GM12878 (cell line): ENCODE data around the gene GPRC5D. TPM values are rescaled to one million over a fixed set of nuclear protein-coding genes. Genes with fewer than 3 reads are reported as not detected.

ENCODE experiments used
- ATAC-seq: fragments of 200-7000 bp; cut with Tn5 transposase; 3 replicates; pipeline ENCODE4 v1.9.1; 2020; ENCODE audit warnings: mild to moderate bottlenecking, moderate library complexity
- BruUV-seq: library from RNA; stranded (reverse); fragments of 400-500 nt; replicated peaks from 2 replicates; lab custom pipeline; 2021; lab: Mats Ljungman, UMichigan
- CTCF ChIA-PET: fragments of 300-600 bp; sonication (Branson Sonifier 250); formaldehyde crosslinking; extraction: SDS; loops from one replicate; lab custom pipeline; 2021; ENCODE audit warnings: inconsistent platforms; lab: Yijun Ruan, JAX
- POLR2A ChIA-PET: fragments of 350-600 bp; formaldehyde crosslinking; extraction: SDS; loops from one replicate; lab custom pipeline; 2021; ENCODE audit warnings: inconsistent platforms; lab: Charles Lee
- RAD21 ChIA-PET: fragments of 300-600 bp; sonication (Branson Sonifier 250); formaldehyde crosslinking; loops from one replicate; lab custom pipeline; 2023; ENCODE audit warnings: antibody characterized with exemption; ENCODE audit not compliant: unreplicated experiment; lab: Charles Lee
- SMC1A ChIA-PET: fragments of 300-600 bp; sonication (Branson Sonifier 250); formaldehyde crosslinking; loops from one replicate; lab custom pipeline; 2023; ENCODE audit not compliant: unreplicated experiment, uncharacterized antibody; lab: Charles Lee
- DNase-seq: peaks from one replicate; pipeline ENCODE4 v3.0.0-alpha.2; 2011; ENCODE audit warnings: low read depth, low spot score
- FAIRE-seq: peaks from 3 replicates; lab custom pipeline; 2011; peaks lifted over from hg19 to GRCh38; lab: Jason Lieb, UNC
- H2AFZ ChIP-seq: 2 replicates; pipeline ENCODE4 v1.6.0; 2011; ENCODE audit warnings: low read depth, low read length, control low read depth; ENCODE audit not compliant: control insufficient read depth
- H3K27ac ChIP-seq: 2 replicates; pipeline ENCODE4 v1.5.1; 2011; ENCODE audit warnings: control low read depth; ENCODE audit not compliant: control insufficient read depth, insufficient read depth
- H3K27me3 ChIP-seq, 2 experiments: replicated peaks in 1 of 2; 2 replicates each; pipeline versions ENCODE4 v1.6.0 to v1.6.1; 2011; ENCODE audit warnings: low read length in 1 of 2; ENCODE audit not compliant: control insufficient read depth in 2 of 2, insufficient read depth in 2 of 2
- H3K36me3 ChIP-seq, 2 experiments: 2 replicates each; pipeline ENCODE4 v1.5.1; 2011; ENCODE audit warnings: low read length in 1 of 2; ENCODE audit not compliant: control insufficient read depth in 2 of 2, insufficient read depth in 2 of 2
- H3K4me1 ChIP-seq: 2 replicates; pipeline ENCODE4 v1.6.1; 2011; ENCODE audit warnings: mild to moderate bottlenecking, low read length, moderate library complexity, mixed read lengths; ENCODE audit not compliant: control insufficient read depth, insufficient read depth
- H3K4me2 ChIP-seq: 2 replicates; pipeline ENCODE4 v1.6.0; 2011; ENCODE audit warnings: control low read depth; ENCODE audit not compliant: control insufficient read depth, insufficient read depth
- H3K4me3 ChIP-seq: fragments of 200-600 bp; sonication (generic); 2 replicates; pipeline ENCODE4 v1.5.1; 2016
- H3K79me2 ChIP-seq: 2 replicates; pipeline ENCODE4 v1.6.0; 2011; ENCODE audit warnings: low read length; ENCODE audit not compliant: control insufficient read depth, insufficient read depth
- H3K9ac ChIP-seq: 2 replicates; pipeline ENCODE4 v1.8.0; 2011; ENCODE audit warnings: low read length, control low read depth, mixed read lengths; ENCODE audit not compliant: control insufficient read depth, insufficient read depth
- H3K9me3 ChIP-seq: replicated peaks from 3 replicates; pipeline ENCODE4 v1.5.1; 2011; ENCODE audit warnings: mild to moderate bottlenecking, low read length; ENCODE audit not compliant: control insufficient read depth, insufficient read depth
- H4K20me1 ChIP-seq: 2 replicates; pipeline ENCODE4 v1.6.0; 2011; ENCODE audit not compliant: control insufficient read depth, insufficient read depth
- DPF2 ChIP-seq: fragments of 450-650 bp; IDR thresholded peaks from 2 replicates; pipeline ENCODE4 v1.6.1; 2017; ENCODE audit warnings: mild to moderate bottlenecking
- FOXM1 ChIP-seq: IDR thresholded peaks from 2 replicates; pipeline ENCODE4 v1.6.1; 2012; ENCODE audit warnings: low read depth, mild to moderate bottlenecking, inconsistent platforms, low read length, moderate library complexity
- HDGF ChIP-seq: fragments of 450-650 bp; IDR thresholded peaks from 2 replicates; pipeline ENCODE4 v1.6.1; 2016; ENCODE audit warnings: antibody characterized with exemption
- NFYA ChIP-seq: IDR thresholded peaks from 2 replicates; pipeline ENCODE4 v1.6.1; 2011; ENCODE audit warnings: low read depth, mild to moderate bottlenecking, low read length, improper control_type of control experiment, borderline replicate concordance
- NKRF ChIP-seq: fragments of 450-650 bp; conservative IDR thresholded peaks from 2 replicates; pipeline ENCODE4 v1.6.1; 2017; ENCODE audit warnings: mild to moderate bottlenecking, moderate library complexity
- YY1 ChIP-seq: IDR thresholded peaks from 2 replicates; pipeline ENCODE4 v1.6.1; 2011; ENCODE audit warnings: low read depth, mild to moderate bottlenecking, low read length
- WGBS: methylation state at CpG from one replicate; pipeline ENCODE4 v1.1.6; 2016; ENCODE audit warnings: low lambda C conversion rate; ENCODE audit not compliant: insufficient replicate concordance, insufficient coverage; ENCODE audit errors: missing lambda C conversion rate; 5-methylcytosine and 5-hydroxymethylcytosine counted together
- in situ Hi-C: fragments of 300-500 bp; cut with MboI; formaldehyde crosslinking; loops from 9 replicates; pipeline ENCODE4 v1.14.3; 2018; ENCODE audit warnings: mixed read lengths
- intact Hi-C: fragments of 100-400 bp; cut with micrococcal nuclease; formaldehyde crosslinking; loops from one replicate; pipeline ENCODE4 v1.14.2; 2022; ENCODE audit not compliant: unreplicated experiment
- polyA plus RNA-seq, 11 experiments: library from polyadenylated mRNA; depleted of rRNA in 4 of 11; unstranded in 6 of 11; stranded (reverse) in 5 of 11; fragments of >200 nt; fragmentation: Nextera tagmentation in 4 of 11; fragmentation: Illumina TruSeq in 1 of 11; extraction: Ambion mirVana in 4 of 11; extraction: Trizol in 1 of 11; gene quantifications; 1 replicate in 1 of 11; 2 replicates in 10 of 11; pipeline versions ENCODE4 v1.2.1 to v1.2.3, GENCODE V29; 2011 to 2016; ENCODE audit warnings: inconsistent platforms in 2 of 11, missing spikeins in 2 of 11, low read depth in 1 of 11
- total RNA-seq, 4 experiments: library from RNA; depleted of rRNA in 3 of 4; stranded (reverse); fragments of >200 nt in 3 of 4; fragmentation: Illumina TruSeq in 1 of 4; extraction: Trizol in 1 of 4; gene quantifications; 2 replicates each; pipeline versions ENCODE4 v1.2.1 to v1.2.3, GENCODE V29; 2013 to 2021
- TF ChIP-seq, protein P1 (sequence below): IDR thresholded peaks from 2 replicates; pipeline ENCODE4 v1.6.1; 2012; ENCODE audit warnings: low read depth, low read length, improper control_type of control experiment
- TF ChIP-seq, protein P2 (sequence below): fragments of 450-650 bp; IDR thresholded peaks from 2 replicates; pipeline ENCODE4 v1.6.1; 2016; ENCODE audit warnings: mild to moderate bottlenecking

The GPRC5D gene
- total and polyA plus RNA-seq, 10 of the 15 experiments (the other 5 are each of a cell fraction or from before 2014, with no cell fraction given), result 0.18 to 0.90 (median 0.37) TPM; not detected in 3

- TF ChIP-seq FOXM1, result no peak
- TF ChIP-seq, protein P1, sequence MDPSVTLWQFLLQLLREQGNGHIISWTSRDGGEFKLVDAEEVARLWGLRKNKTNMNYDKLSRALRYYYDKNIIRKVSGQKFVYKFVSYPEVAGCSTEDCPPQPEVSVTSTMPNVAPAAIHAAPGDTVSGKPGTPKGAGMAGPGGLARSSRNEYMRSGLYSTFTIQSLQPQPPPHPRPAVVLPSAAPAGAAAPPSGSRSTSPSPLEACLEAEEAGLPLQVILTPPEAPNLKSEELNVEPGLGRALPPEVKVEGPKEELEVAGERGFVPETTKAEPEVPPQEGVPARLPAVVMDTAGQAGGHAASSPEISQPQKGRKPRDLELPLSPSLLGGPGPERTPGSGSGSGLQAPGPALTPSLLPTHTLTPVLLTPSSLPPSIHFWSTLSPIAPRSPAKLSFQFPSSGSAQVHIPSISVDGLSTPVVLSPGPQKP, result no peak
- no peak for TF ChIP-seq YY1
- no peak for TF ChIP-seq NKRF
- TF ChIP-seq, protein P2, sequence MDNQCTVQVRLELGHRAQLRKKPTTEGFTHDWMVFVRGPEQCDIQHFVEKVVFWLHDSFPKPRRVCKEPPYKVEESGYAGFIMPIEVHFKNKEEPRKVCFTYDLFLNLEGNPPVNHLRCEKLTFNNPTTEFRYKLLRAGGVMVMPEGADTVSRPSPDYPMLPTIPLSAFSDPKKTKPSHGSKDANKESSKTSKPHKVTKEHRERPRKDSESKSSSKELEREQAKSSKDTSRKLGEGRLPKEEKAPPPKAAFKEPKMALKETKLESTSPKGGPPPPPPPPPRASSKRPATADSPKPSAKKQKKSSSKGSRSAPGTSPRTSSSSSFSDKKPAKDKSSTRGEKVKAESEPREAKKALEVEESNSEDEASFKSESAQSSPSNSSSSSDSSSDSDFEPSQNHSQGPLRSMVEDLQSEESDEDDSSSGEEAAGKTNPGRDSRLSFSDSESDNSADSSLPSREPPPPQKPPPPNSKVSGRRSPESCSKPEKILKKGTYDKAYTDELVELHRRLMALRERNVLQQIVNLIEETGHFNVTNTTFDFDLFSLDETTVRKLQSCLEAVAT, result no peak
- no peak for TF ChIP-seq HDGF
- TF ChIP-seq NFYA, result no peak
- TF ChIP-seq DPF2, result no peak
- Histone ChIP-seq H3K27me3 (peaks cover 9 to 11% of the 10 kb centered on the region in 2 experiments; a peak in 3 of 4 replicates), H3K4me2 (no peak overlapping the region), H4K20me1 (no peaks in the 10 kb centered on the region; the same call in 1 of the 2 replicates), H3K9me3 (no peaks in the 10 kb centered on the region; the same call in 2 of the 3 replicates), H3K4me3 (no peak overlapping the region), H3K36me3 (no peaks in the 10 kb centered on the region), H3K79me2 (no peaks in the 10 kb centered on the region), H3K27ac (no peak overlapping the region), H3K4me1 (peaks cover 8% of the 10 kb centered on the region), H2AFZ (no peak overlapping the region), H3K9ac (no peak overlapping the region)
- DNase-seq (no peak), FAIRE-seq (no peak), ATAC-seq (no peak)
- ChIA-PET RAD21 (no interaction called here), POLR2A (no interaction called here), SMC1A (no interaction called here), CTCF (interaction anchor here (0.9 to 1.6 kb wide), 3 partner anchors 13 to 81 kb away, joined by 3 to 4 read pairs (median 3); no protein-coding TSS in a partner anchor)
- intact Hi-C loops (no loop called here), in situ Hi-C loops (no loop called here)
- 44% methylated on average over 3 of the region's 3 CpGs for WGBS
- no TSS peak for BruUV-seq
Measured at GRCh38 chr12:12997156-12997555, 45.2 kb upstream of the GPRC5D start.
